ENCODE results near the gene TCF4. TPM values are rescaled to one million over a fixed set of nuclear protein-coding genes. Genes with fewer than 3 reads are reported as not detected.

TCF4 gene
- total and polyA plus RNA-seq, 2 of the 13 experiments (the other 11 are each of a cell fraction or from before 2014, with no cell fraction given): not detected

DNA sequence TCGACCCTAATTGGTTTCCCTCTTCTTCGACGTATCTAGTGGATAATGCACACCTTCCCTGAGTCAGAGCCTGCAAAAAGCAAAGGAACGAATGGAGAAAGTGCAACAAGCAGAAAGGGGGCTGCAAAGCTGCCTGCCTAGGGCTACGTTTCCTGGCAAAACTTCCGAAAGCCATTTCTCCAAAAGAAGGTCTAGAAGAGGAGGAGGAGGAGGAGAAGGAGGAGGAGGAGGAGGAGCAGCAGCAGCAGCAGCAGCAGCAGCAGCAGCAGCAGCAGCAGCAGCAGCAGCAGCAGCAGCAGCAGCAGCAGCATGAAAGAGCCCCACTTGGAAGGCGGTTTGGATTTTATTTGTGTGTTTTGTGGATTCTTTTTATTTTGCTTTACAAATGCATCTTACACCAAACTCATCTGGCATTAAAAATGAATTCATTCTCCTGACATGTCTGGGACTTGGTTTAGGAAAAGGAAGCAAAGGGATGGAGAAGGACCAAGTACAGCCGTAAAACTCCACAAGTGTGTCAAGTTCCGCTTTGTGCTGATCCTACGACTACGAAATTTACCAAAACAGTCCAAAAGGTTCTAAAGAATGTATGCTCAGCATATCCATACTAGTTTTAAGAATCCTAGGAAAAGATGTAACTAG is 2.0 kb downstream of the TCF4 start (continued):
- TF ChIP-seq YY1 (IDR thresholded peaks at IDR 0.05; ENCODE audit: insufficient read depth, insufficient replicate concordance, low read depth, low read length) (no peak), CBX1 (IDR thresholded peaks at IDR 0.05; ENCODE audit: low read depth) (no peak), MEF2D (CRISPR knock-in tag; IDR thresholded peaks at IDR 0.05) (no peak), ZNF383 (CRISPR knock-in tag; IDR thresholded peaks at IDR 0.05; ENCODE audit: borderline replicate concordance) (no peak), CHD4 (IDR thresholded peaks at IDR 0.05; ENCODE audit: borderline replicate concordance, low read length) (no peak), KLF13 (CRISPR knock-in tag; IDR thresholded peaks at IDR 0.05) (no peak)
- TF ChIP-seq, protein P1, sequence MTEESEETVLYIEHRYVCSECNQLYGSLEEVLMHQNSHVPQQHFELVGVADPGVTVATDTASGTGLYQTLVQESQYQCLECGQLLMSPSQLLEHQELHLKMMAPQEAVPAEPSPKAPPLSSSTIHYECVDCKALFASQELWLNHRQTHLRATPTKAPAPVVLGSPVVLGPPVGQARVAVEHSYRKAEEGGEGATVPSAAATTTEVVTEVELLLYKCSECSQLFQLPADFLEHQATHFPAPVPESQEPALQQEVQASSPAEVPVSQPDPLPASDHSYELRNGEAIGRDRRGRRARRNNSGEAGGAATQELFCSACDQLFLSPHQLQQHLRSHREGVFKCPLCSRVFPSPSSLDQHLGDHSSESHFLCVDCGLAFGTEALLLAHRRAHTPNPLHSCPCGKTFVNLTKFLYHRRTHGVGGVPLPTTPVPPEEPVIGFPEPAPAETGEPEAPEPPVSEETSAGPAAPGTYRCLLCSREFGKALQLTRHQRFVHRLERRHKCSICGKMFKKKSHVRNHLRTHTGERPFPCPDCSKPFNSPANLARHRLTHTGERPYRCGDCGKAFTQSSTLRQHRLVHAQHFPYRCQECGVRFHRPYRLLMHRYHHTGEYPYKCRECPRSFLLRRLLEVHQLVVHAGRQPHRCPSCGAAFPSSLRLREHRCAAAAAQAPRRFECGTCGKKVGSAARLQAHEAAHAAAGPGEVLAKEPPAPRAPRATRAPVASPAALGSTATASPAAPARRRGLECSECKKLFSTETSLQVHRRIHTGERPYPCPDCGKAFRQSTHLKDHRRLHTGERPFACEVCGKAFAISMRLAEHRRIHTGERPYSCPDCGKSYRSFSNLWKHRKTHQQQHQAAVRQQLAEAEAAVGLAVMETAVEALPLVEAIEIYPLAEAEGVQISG (CRISPR knock-in tag; IDR thresholded peaks at IDR 0.05): no peak

DNA sequence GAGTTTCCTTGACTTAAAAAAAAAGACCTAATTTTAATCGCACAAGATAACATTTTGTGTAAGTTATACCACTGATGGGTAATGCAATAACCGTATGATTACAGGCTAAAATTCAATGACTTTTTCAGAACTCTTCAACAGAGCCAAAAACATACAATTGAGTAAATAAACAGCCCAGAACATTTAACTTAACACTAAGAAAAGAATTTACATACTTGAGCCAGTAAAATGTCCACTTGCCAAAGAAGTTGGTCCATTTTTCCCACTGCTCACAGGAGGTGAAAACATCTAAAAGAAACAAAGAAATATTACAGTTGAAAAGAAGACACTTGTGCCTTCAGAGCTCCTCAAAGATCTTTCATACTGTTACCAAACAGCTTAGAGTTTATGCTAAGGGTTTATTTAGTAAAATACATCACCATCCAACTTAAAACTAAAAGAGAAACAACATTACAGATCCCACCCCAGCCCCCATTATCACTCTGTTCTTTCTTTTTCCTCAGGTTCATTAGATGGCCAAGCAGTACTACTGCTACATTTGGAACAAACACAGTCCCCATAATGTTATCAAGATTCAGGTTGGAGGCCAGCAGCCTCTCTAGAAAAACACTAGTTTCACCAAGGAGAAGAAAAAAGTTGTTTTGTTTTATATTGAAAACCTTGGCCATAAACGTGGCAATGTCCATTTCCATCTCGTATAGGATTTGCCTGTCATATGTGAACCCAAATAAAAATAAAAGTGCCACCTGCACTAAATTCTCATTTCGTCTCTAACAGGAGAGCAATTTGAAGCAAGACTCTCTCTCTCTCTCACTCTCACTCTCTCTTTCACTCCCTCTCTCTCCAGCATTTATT is 2.7 kb downstream of the TCF4 start:
- intact Hi-C loops (cut with micrococcal nuclease; ENCODE audit: unreplicated experiment): no loop called here
- ChIA-PET CTCF (ENCODE audit: low intra/inter-chr PET ratio, low total read pairs) (no interaction called here), POLR2A (no interaction called here)
- in situ Hi-C loops (cut with HindIII; ENCODE audit: extremely low pct_ligation_motif_present, low pct_unique_long_range_greater_than_20kb): no loop called here
- 9% methylated on average over 5 of the region's 5 CpGs for WGBS (ENCODE audit: low lambda C conversion rate)
- FAIRE-seq (no peak), DNase-seq (ENCODE audit: low spot score) (no peak), ATAC-seq (no peak)
- Histone ChIP-seq H3K4me2 (ENCODE audit: low read depth, low read length) (no peak overlapping the region), H3K4me1 (ENCODE audit: insufficient read depth, low read length) (no peaks in the 10 kb centered on the region), H3K36me3 (replicated peaks in 1 of 2; ENCODE audit: control insufficient read depth in 1 of 2, insufficient read depth in 2 of 2, low read length in 2 of 2) (no peaks in the 10 kb centered on the region), H2AFZ (ENCODE audit: low read length) (no peak overlapping the region), H3K27ac (ENCODE audit: extremely low read length, insufficient read depth, low read length) (no peak overlapping the region), H4K20me1 (ENCODE audit: insufficient read depth, low read length) (no peaks in the 10 kb centered on the region), H3K9me3 (ENCODE audit: low read length) (no peaks in the 10 kb centered on the region), H3K79me2 (ENCODE audit: insufficient read depth, low read length) (no peaks in the 10 kb centered on the region), H3K9ac (ENCODE audit: insufficient read depth, low read depth, low read length) (no peak overlapping the region), H3K27me3 (ENCODE audit: control insufficient read depth in 1 of 2, insufficient read depth in 2 of 2, low read length in 2 of 2) (peaks cover 0 to 19% of the 10 kb centered on the region in 2 experiments; a peak in 3 of 5 replicates), H3K4me3 (replicated peaks in 1 of 3; ENCODE audit: insufficient read depth in 1 of 3, low read depth in 2 of 3, low read length in 3 of 3) (no peak overlapping the region)
- BruUV-seq (replicated peaks): no TSS peak
- TF ChIP-seq ZSCAN22 (CRISPR knock-in tag; IDR thresholded peaks at IDR 0.05) (no peak), DRAP1 (CRISPR knock-in tag; IDR thresholded peaks at IDR 0.05) (no peak), ZNF207 (IDR thresholded peaks at IDR 0.05; ENCODE audit: borderline replicate concordance) (no peak), SATB2 (CRISPR knock-in tag; IDR thresholded peaks at IDR 0.05) (no peak), GLMP (CRISPR knock-in tag; IDR thresholded peaks at IDR 0.05; ENCODE audit: borderline replicate concordance) (no peak), MTA3 (CRISPR knock-in tag; IDR thresholded peaks at IDR 0.05) (no peak), TFDP1 (CRISPR knock-in tag; IDR thresholded peaks at IDR 0.05; ENCODE audit: borderline replicate concordance) (no peak)
- TF ChIP-seq, protein P2, sequence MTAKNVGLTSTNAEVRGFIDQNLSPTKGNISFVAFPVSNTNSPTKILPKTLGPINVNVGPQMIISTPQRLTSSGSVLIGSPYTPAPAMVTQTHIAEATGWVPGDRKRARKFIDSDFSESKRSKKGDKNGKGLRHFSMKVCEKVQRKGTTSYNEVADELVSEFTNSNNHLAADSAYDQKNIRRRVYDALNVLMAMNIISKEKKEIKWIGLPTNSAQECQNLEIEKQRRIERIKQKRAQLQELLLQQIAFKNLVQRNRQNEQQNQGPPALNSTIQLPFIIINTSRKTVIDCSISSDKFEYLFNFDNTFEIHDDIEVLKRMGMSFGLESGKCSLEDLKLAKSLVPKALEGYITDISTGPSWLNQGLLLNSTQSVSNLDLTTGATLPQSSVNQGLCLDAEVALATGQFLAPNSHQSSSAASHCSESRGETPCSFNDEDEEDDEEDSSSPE (CRISPR knock-in tag; IDR thresholded peaks at IDR 0.05): no peak

Data from HepG2 (cell line).